GM20000 (cell line): ENCODE data around the gene STX8.

Experiments used
- DNase-seq: peaks from one replicate; pipeline ENCODE4 v3.0.0; 2012; ENCODE audit warnings: low spot score
- TF ChIP-seq, protein P1 (sequence below): IDR thresholded peaks from 2 replicates; pipeline ENCODE4 v1.5.1; 2012; ENCODE audit warnings: mild to moderate bottlenecking, control low read depth; ENCODE audit errors: extremely low read depth, missing control alignments

STX8 gene

GRCh38 chr17:9403257-9403656 is 172.4 kb downstream of the STX8 start:
- TF ChIP-seq, protein P1, sequence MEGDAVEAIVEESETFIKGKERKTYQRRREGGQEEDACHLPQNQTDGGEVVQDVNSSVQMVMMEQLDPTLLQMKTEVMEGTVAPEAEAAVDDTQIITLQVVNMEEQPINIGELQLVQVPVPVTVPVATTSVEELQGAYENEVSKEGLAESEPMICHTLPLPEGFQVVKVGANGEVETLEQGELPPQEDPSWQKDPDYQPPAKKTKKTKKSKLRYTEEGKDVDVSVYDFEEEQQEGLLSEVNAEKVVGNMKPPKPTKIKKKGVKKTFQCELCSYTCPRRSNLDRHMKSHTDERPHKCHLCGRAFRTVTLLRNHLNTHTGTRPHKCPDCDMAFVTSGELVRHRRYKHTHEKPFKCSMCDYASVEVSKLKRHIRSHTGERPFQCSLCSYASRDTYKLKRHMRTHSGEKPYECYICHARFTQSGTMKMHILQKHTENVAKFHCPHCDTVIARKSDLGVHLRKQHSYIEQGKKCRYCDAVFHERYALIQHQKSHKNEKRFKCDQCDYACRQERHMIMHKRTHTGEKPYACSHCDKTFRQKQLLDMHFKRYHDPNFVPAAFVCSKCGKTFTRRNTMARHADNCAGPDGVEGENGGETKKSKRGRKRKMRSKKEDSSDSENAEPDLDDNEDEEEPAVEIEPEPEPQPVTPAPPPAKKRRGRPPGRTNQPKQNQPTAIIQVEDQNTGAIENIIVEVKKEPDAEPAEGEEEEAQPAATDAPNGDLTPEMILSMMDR: no peak
- DNase-seq: no peak

DNA sequence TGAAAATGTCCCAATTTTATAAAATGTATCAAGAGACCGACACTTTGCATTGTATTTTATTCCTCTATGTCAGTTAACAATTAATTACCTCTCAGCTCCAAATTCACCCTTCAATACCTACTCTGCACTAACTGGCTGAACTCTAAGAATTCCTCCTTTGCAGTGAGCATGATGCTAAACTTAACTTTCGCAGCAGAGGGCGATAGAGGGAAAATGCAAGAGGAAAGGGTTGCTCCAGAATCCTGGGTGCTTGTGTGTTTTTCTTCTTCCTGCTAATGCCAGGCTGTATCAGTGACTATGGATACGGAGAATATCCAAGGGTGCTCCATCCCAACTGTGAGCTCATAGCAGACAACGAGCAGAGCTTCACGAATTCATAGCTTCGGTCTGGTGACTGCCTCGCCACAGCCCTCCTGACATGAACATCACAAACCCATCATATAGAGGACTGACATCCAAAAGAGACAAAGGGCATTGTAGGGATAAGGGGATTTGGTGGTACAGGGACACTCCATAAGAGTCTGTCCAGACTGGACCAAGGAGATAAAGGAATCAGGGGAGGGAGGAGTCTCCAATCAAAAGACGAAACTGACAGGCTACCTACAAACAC is 172.9 kb downstream of the STX8 start:
- TF ChIP-seq, protein P1: peak; percentile 57
- DNase-seq: peak; percentile 20

DNA sequence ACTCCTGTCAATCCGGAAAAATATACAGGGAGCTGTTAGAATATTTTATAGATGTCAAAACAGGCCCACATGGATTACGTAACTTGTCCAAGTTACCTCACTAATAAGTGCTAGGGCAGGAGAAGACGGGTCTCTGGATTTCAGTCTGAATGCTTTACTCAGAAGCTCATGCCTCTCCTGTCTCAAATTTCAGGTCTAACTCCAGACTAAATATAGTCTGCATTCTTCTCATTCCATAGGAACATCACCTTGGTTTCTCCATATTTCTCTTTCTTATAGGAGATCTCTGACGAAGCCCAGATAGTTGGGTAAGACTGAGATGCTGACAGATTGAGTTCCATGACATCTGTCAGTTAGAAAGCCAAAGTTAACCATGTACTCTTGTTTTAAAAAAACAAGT is 174.2 kb downstream of the STX8 start:
- DNase-seq: no peak
- TF ChIP-seq, protein P1: no peak

DNA sequence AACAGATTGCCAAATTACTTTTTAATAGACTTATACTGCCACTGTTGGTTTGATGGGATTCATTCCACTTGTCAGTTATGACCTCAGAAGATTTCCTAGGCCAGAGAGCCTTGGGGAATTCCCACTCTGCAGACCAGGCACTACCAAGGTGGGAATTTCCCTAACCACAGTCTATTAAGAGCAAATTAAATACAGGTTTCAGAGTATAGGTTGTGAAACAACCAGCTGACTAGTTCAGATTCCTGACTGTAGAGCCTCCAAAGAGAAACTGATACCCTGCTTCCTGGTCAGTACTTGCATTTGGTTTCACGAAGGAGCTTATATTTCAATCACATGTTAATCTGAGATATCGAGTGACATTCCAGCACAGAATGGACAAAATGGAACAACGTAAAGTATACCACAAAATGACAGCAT is 186.5 kb downstream of the STX8 start:
- DNase-seq: peak; percentile 61
- TF ChIP-seq, protein P1: no peak

DNA sequence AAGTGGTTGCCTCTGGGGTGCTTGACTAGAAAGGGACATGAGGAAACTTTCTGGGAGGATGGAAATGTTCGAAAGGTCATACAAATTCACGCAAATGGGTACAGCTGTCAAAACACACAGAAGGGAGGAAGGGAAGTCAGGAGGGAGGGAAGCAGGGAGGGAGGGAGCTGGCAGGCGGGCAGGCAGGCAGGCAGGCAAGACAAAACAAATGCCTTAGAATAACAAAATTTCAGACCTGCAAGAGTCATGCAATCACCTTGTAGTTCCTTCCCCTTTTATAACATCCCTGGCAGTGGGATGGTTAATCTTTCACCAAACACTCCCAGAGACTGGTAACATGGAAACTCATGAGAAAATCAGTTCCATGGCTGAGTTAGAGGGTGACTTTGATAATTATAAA is 189.2 kb downstream of the STX8 start:
- DNase-seq: no peak
- TF ChIP-seq, protein P1: no peak

DNA sequence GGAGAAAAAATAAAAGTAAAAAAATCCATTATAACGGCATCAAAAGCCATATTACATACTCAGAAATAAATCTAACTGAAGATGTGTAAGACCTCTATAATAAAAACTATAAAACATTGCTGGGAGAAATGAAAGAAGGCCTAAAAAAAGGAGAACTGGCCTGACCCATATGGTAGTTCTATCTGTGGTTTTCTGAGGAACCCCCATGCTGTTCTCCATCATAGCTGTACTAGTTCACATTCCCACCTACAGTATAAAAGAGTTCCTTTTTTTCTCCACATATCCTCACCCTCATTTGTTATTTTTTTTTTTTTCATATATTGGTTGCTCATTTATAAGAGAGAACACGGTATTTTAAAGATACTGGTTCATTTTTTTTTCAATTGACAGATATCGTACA is 191.8 kb downstream of the STX8 start:
- no peak for DNase-seq
- TF ChIP-seq, protein P1: no peak

GRCh38 chr17:9382626-9383025 is 193.0 kb downstream of the STX8 start:
- DNase-seq: no peak
- TF ChIP-seq, protein P1: no peak
